Skeletal muscle satellite cell (primary cell): ENCODE data around the gene BEAN1.
"Not testable (repeated sequence)": the region's sequence is repeated elsewhere in the genome, so short reads cannot be mapped to it uniquely, and the experiment has no call there.

Experiments used
- H3K27me3 ChIP-seq: 2 replicates; pipeline ENCODE4 v1.7.0; 2013; ENCODE audit warnings: low read length; ENCODE audit not compliant: control insufficient read depth, insufficient read depth
- H3K36me3 ChIP-seq: 2 replicates; pipeline ENCODE4 v1.7.0; 2013; ENCODE audit warnings: mild to moderate bottlenecking, control low read depth, low read length; ENCODE audit not compliant: insufficient read depth
- H3K4me1 ChIP-seq: 2 replicates; pipeline ENCODE4 v1.7.0; 2013; ENCODE audit warnings: low read length; ENCODE audit not compliant: control insufficient read depth, insufficient read depth
- H3K4me2 ChIP-seq: 2 replicates; pipeline ENCODE4 v1.7.0; 2013; ENCODE audit warnings: mild to moderate bottlenecking, low read length
- H3K4me3 ChIP-seq: 2 replicates; pipeline ENCODE4 v1.7.0; 2013; ENCODE audit warnings: low read length
- H3K9ac ChIP-seq: 2 replicates; pipeline ENCODE4 v1.7.0; 2013; ENCODE audit warnings: mild to moderate bottlenecking, low read depth, low read length, moderate library complexity
- H3K9me3 ChIP-seq: replicated peaks from 2 replicates; pipeline ENCODE4 v1.7.0; 2013; ENCODE audit warnings: mild to moderate bottlenecking, control low read depth, low read length

BEAN1 gene

DNA sequence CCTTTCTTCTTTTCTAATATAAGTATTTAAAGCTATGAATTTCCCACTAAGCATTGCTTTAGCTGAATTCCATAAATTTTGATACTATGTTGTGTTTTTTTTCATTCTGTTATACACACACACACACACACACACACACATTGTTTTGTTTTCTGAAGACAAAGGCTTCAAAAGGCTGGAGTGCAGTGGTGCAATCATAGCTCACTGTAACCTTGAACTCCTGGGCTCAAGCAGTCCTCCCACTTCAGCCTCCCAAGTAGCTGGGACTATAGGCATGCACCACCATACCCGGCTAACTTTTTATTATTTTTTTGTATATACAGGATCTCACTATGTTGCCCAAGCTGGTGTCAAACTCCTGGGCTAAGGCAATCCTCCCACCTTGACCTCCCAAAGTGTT lies 26.1 kb downstream of the BEAN1 start:
- H3K27me3 ChIP-seq = peaks cover 28% of the 10 kb centered on the region
- not testable (repeated sequence) for H3K4me1 ChIP-seq, H3K9ac ChIP-seq, H3K4me2 ChIP-seq, H3K36me3 ChIP-seq, H3K9me3 ChIP-seq, H3K4me3 ChIP-seq

DNA sequence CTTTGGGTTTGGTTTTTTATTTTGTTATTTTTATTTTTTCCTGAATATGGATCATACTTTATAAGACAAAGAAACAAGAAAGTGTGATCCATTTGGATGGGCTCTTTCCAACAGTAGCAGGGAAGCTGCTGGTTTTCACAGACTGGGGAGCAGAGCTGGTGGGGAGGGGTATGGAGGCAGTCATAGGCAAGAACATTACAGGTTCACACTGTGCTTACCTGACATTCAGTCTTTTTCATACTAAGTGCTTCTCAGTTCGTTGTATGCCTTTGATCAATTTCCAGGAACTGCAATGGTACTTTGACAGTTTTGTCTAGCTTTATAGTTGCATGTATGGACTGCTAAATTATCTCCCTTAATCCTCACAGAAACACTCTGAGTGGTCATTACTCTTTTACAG lies 27.7 kb downstream of the BEAN1 start:
- no peak overlapping the region for H3K9ac ChIP-seq
- H3K4me2 ChIP-seq = no peak overlapping the region
- peaks cover 32% of the 10 kb centered on the region for H3K27me3 ChIP-seq
- no peak overlapping the region for H3K4me3 ChIP-seq
- H3K9me3 ChIP-seq = no peaks in the 10 kb centered on the region
- peaks cover 2% of the 10 kb centered on the region for H3K4me1 ChIP-seq
- no peaks in the 10 kb centered on the region for H3K36me3 ChIP-seq

DNA sequence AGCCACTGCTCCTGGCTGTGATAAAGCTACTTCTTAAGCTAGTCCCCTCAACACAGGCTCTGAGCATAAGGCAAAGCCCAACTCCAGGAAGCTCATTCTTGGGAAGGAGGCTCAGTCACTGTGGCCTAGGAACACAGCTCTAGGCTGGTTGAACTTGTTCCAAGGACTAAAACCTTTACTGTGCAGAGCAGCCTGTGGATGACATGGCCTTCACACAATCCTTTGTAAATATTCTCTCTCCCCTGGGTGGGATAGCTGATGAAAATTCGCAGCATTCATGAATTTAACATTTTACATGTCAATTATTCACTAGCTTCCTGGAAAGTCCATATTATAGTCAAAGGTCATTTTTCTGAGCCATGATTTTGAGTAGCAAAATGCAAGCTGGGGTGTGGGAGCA lies 28.9 kb downstream of the BEAN1 start:
- Histone ChIP-seq H3K4me2 (no peak overlapping the region), H3K9me3 (no peaks in the 10 kb centered on the region), H3K27me3 (peaks cover 44% of the 10 kb centered on the region), H3K36me3 (no peaks in the 10 kb centered on the region), H3K4me3 (no peak overlapping the region), H3K4me1 (peaks cover 2% of the 10 kb centered on the region), H3K9ac (no peak overlapping the region)

DNA sequence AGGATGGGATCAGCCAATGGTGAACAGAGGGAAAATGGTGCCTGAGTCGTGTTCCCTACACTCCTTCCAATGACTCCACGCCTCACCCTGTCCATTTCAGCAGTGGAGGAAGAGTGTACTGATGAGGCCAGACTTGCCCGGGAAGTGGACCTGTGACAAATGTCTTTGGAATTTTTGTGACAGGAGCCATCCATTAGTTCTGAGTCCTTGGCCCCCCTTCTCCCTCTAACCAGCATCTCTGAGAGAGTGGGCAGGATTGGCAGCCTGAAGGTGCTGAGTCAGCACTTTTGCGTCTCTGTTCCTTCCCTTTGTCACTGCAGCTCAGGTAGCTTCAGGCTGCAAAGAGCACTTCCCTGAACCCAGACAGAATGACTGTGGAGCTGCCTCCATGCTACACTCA lies 30.8 kb downstream of the BEAN1 start:
- Histone ChIP-seq H3K4me2 (no peak overlapping the region), H3K27me3 (peaks cover 56% of the 10 kb centered on the region), H3K4me3 (no peak overlapping the region), H3K9ac (no peak overlapping the region), H3K9me3 (no peaks in the 10 kb centered on the region), H3K36me3 (no peaks in the 10 kb centered on the region), H3K4me1 (peaks cover 2% of the 10 kb centered on the region)

DNA sequence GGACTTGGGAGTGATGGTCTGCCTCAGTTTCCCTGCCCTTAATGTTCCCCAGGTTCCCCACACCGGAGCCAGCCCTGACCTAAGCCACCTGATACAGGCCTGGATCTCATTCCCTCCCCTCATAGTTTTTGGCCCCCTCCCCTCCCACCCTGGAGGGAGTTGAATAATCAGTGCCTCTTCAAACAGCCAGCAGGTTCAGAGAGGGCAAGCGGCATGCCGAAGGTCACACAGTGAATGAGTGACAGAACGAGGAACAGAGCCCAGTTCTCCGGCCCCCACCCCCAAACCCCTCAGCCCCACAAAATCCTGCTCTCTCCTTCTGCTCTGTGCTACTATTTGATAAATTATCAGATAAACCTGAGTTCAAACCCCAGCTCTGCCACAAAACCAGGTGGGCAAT lies 31.2 kb downstream of the BEAN1 start:
- Histone ChIP-seq H3K9me3 (no peaks in the 10 kb centered on the region), H3K4me1 (peaks cover 2% of the 10 kb centered on the region), H3K4me2 (no peak overlapping the region), H3K27me3 (peaks cover 60% of the 10 kb centered on the region), H3K4me3 (no peak overlapping the region), H3K9ac (no peak overlapping the region), H3K36me3 (no peaks in the 10 kb centered on the region)

DNA sequence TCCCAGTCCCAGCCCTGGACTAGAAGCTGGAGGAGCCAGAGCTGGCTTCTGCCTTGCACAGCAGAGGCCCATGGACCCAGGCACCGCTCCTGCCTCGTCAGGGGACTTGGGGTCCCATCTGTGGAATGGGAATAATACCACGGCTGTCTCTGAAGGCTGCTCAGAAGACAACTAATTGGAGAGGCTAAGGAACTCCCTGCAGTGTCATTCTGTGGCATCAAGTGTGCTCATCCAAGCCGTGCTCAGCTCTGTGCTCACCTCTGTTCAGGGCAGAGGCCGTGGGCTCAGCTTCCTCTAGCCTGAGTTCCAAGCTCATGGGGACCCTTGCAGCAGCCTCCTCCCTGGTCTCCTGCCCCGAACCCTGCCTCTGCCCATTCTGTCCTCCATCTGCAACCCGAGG lies 31.8 kb downstream of the BEAN1 start:
- H3K9me3 ChIP-seq = no peaks in the 10 kb centered on the region
- H3K27me3 ChIP-seq = peaks cover 65% of the 10 kb centered on the region
- H3K9ac ChIP-seq = no peak overlapping the region
- H3K4me2 ChIP-seq = no peak overlapping the region
- no peaks in the 10 kb centered on the region for H3K36me3 ChIP-seq
- H3K4me1 ChIP-seq = peaks cover 2% of the 10 kb centered on the region
- no peak overlapping the region for H3K4me3 ChIP-seq

DNA sequence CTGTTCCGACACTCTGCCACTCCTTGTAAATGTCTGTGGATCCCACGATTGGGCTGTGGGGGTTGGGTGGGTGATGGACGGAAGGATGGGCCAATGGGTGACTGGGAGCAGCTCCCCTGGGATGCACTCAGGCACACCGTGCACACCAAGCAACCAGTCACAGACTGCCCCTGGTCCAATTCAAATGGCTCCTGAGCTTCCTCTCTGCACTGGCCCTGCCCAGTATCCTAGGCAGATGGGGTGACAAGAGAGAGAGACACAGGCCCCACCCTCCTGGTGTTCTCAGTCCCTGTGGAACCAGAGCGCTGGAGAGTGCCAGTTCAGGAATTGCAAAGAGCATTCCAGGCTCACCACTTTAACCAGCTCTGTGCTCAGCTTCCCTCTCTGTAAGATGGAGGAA lies 32.8 kb downstream of the BEAN1 start:
- peaks cover 74% of the 10 kb centered on the region for H3K27me3 ChIP-seq
- no peaks in the 10 kb centered on the region for H3K36me3 ChIP-seq
- H3K4me3 ChIP-seq = no peak overlapping the region
- no peak overlapping the region for H3K9ac ChIP-seq
- no peaks in the 10 kb centered on the region for H3K9me3 ChIP-seq
- peaks cover 2% of the 10 kb centered on the region for H3K4me1 ChIP-seq
- no peak overlapping the region for H3K4me2 ChIP-seq

DNA sequence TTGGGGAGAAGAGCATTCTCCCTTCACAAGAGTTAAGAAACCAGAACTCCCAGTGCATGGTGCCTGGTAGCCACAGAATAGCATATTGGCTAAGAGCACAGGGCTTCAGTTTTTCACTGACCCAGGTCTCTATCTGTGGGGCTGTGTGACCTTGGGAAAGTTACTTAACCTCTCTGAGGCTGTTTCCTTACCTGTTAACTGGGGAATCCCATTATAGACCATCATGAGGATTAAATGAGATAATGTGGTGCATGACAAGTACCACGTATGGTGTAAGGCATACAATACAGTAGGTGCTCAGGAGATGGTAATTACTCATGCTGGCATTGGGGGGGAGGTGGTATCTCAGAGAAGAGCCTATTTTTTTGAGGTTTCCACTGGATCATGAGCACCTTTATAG lies 33.6 kb downstream of the BEAN1 start:
- H3K4me1 ChIP-seq = peaks cover 2% of the 10 kb centered on the region
- H3K4me2 ChIP-seq = no peak overlapping the region
- H3K9ac ChIP-seq = no peak overlapping the region
- H3K27me3 ChIP-seq = peaks cover 81% of the 10 kb centered on the region
- H3K4me3 ChIP-seq = no peak overlapping the region
- no peaks in the 10 kb centered on the region for H3K36me3 ChIP-seq
- no peaks in the 10 kb centered on the region for H3K9me3 ChIP-seq

DNA sequence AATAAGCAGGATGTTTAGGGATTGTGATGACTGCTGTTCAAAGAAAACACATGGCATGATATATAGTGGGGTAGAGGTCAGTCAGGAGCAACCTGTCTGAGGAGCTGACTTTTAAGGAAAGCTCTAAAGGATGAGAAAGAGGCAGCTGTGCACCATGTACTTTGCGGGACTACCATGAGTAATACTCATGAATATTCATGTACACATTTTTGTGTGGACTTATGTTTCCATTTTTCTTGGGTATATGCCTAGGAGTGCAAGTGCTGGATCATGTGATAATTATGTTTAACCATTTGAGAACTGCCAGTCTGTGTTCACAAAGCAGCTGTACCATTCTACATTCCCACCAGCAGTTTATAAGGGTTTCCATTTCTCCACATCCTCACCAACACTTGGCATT lies 35.8 kb downstream of the BEAN1 start:
- H3K36me3 ChIP-seq = no peaks in the 10 kb centered on the region
- H3K4me3 ChIP-seq = no peak overlapping the region
- H3K4me1 ChIP-seq = peaks cover 1% of the 10 kb centered on the region
- H3K27me3 ChIP-seq = peaks cover 73% of the 10 kb centered on the region
- no peaks in the 10 kb centered on the region for H3K9me3 ChIP-seq
- H3K4me2 ChIP-seq = no peak overlapping the region
- H3K9ac ChIP-seq = no peak overlapping the region

DNA sequence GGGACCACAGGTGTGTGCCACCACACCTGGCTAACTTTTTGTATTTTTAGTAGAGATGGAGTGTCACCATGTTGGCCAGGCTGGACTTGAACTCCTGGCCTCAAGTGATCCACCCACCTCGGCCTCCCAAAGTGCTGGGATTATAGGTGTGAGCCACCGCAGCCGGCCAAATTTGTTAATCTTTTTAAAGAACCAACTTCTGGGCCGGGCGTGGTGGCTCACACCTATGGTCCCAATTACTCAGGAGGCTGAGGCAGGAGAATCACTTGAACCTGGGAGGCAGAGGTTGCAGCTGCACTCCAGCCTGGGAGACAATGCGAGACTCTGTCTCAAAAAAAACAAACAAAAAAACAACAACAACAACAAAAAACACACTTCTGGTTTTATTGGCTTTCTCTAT lies 38.9 kb downstream of the BEAN1 start:
- H3K9ac ChIP-seq, H3K4me3 ChIP-seq, H3K4me2 ChIP-seq, H3K9me3 ChIP-seq, H3K4me1 ChIP-seq, H3K36me3 ChIP-seq: not testable (repeated sequence)
- peaks cover 64% of the 10 kb centered on the region for H3K27me3 ChIP-seq

DNA sequence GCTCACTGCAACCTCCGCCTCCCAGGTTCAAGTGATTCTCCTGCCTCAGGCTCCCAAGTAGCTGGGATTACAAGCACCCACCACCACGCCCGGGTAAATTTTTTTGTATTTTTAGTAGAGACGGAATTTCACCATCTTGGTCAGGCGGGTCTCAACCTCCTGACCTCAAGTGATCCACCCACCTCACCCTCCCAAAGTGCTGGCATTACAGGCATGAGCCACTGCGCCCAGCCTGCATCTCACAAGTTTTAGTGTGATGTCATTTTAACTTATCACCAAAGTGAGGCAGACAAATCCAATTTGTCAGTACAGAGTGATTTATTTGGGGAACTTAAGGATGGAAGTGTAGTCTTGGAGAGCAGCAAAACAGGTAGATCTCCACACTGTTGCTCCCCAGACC lies 39.5 kb downstream of the BEAN1 start:
- peaks cover 59% of the 10 kb centered on the region for H3K27me3 ChIP-seq
- H3K4me3 ChIP-seq, H3K9ac ChIP-seq, H3K9me3 ChIP-seq, H3K4me2 ChIP-seq, H3K4me1 ChIP-seq, H3K36me3 ChIP-seq: not testable (repeated sequence)

DNA sequence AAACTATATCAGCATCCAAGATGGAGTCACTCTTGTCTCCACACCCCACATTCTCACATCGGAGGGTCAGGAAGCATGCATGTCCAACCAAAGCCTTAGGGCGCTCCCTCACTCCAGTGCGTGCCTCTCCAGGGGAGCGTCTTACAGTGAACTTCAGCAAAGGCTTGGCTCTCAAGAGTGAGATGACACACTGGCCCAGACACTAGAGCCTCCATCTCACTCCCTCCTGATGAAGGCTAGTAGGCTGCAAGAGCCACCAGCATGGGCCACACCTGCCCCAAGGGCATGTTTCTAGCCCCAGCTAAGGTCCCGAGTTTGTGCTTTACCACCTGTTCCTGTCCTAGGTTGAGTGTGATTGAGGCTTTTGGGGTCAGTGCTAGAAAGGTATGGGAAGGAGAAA lies 40.5 kb downstream of the BEAN1 start:
- Histone ChIP-seq H3K4me3 (no peak overlapping the region), H3K36me3 (no peaks in the 10 kb centered on the region), H3K9ac (no peak overlapping the region), H3K4me2 (no peak overlapping the region), H3K9me3 (no peaks in the 10 kb centered on the region), H3K27me3 (peaks cover 52% of the 10 kb centered on the region), H3K4me1 (no peaks in the 10 kb centered on the region)
